HepG2 (cell line): Measurements from ENCODE around the gene PEX10. TPM values are rescaled to one million over a fixed set of nuclear protein-coding genes. Genes with fewer than 3 reads are reported as not detected.
A peak's percentile ranks its signal among the peaks of the same experiment; 100 is the strongest.

Experiments used
- ATAC-seq: fragments of 200-7000 bp; cut with Tn5 transposase; 3 replicates; pipeline ENCODE4 v1.9.1; 2020; ENCODE audit warnings: mild to moderate bottlenecking, moderate library complexity
- BruUV-seq: library from RNA; stranded (reverse); fragments of 400-500 nt; replicated peaks from 2 replicates; lab custom pipeline; 2021; lab: Mats Ljungman, UMichigan
- CTCF ChIA-PET: fragments of 300-600 bp; formaldehyde crosslinking; extraction: SDS; loops from one replicate; lab custom pipeline; 2021; ENCODE audit warnings: low total read pairs, inconsistent platforms, low intra/inter-chr PET ratio; lab: Yijun Ruan, JAX
- POLR2A ChIA-PET: fragments of 350-600 bp; sonication (Branson Sonifier 250); formaldehyde crosslinking; loops from one replicate; lab custom pipeline; 2020; ENCODE audit warnings: antibody characterized with exemption, inconsistent platforms; lab: Yijun Ruan, JAX
- DNase-seq: peaks from one replicate; pipeline ENCODE4 v3.0.0-alpha.2; 2015; ENCODE audit warnings: low spot score
- FAIRE-seq: peaks from 3 replicates; lab custom pipeline; 2011; peaks lifted over from hg19 to GRCh38; lab: Jason Lieb, UNC
- H2AFZ ChIP-seq: one replicate; pipeline ENCODE4 v1.6.1; 2011; ENCODE audit warnings: low read length, inconsistent platforms
- H3K27ac ChIP-seq: fragments of 300-600 bp; 3 replicates; pipeline ENCODE4 v1.8.0; 2011; ENCODE audit warnings: mixed run types, mild to moderate bottlenecking, mixed read lengths, low read length, inconsistent platforms; ENCODE audit not compliant: insufficient read depth; ENCODE audit errors: extremely low read length
- H3K27me3 ChIP-seq, 2 experiments: fragments of 200-600 bp in 1 of 2; 2 replicates in 1 of 2; 3 replicates in 1 of 2; pipeline versions ENCODE4 v1.6.0 to v1.8.0; 2011; ENCODE audit warnings: low read length in 2 of 2, mild to moderate bottlenecking in 2 of 2, moderate library complexity in 2 of 2, inconsistent platforms in 1 of 2; ENCODE audit not compliant: insufficient read depth in 2 of 2, control insufficient read depth in 1 of 2
- H3K36me3 ChIP-seq, 2 experiments: fragments of 200-600 bp in 1 of 2; replicated peaks in 1 of 2; 2 replicates in 1 of 2; 3 replicates in 1 of 2; pipeline versions ENCODE4 v1.5.1 to v1.8.0; 2011; ENCODE audit warnings: low read length in 2 of 2, inconsistent platforms in 1 of 2; ENCODE audit not compliant: insufficient read depth in 2 of 2, control insufficient read depth in 1 of 2
- H3K4me1 ChIP-seq: 2 replicates; pipeline ENCODE4 v1.5.1; 2012; ENCODE audit warnings: low read length, inconsistent platforms; ENCODE audit not compliant: insufficient read depth
- H3K4me2 ChIP-seq: 2 replicates; pipeline ENCODE4 v1.6.0; 2011; ENCODE audit warnings: low read depth, low read length, inconsistent platforms
- H3K4me3 ChIP-seq, 3 experiments: fragments of 200-600 bp in 1 of 3; sonication (generic), shearing (Covaris generic) in 1 of 3; replicated peaks in 1 of 3; 2 replicates each; pipeline ENCODE4 v1.5.1; 2011 to 2016; ENCODE audit warnings: low read length in 3 of 3, inconsistent platforms in 2 of 3, low read depth in 2 of 3, mild to moderate bottlenecking in 2 of 3, control low read depth in 1 of 3, mixed read lengths in 1 of 3; ENCODE audit not compliant: insufficient read depth in 1 of 3
- H3K79me2 ChIP-seq: one replicate; pipeline ENCODE4 v1.6.1; 2011; ENCODE audit warnings: low read length, inconsistent platforms; ENCODE audit not compliant: insufficient read depth
- H3K9ac ChIP-seq: 2 replicates; pipeline ENCODE4 v1.6.0; 2011; ENCODE audit warnings: mild to moderate bottlenecking, low read depth, low read length, inconsistent platforms; ENCODE audit not compliant: insufficient read depth
- H3K9me3 ChIP-seq: 2 replicates; pipeline ENCODE4 v1.5.1; 2012; ENCODE audit warnings: mild to moderate bottlenecking, low read length
- H4K20me1 ChIP-seq: 2 replicates; pipeline ENCODE4 v1.6.0; 2011; ENCODE audit warnings: inconsistent platforms, mild to moderate bottlenecking, low read length, moderate library complexity; ENCODE audit not compliant: insufficient read depth
- AGO2 ChIP-seq: fragments of 200-400 bp; formaldehyde crosslinking; optimal IDR thresholded peaks from 2 replicates; pipeline ENCODE3; 2017; ENCODE audit warnings: mild to moderate bottlenecking, low read depth, low read length, moderate library complexity
- HNF4A ChIP-seq: sonication (generic); formaldehyde crosslinking; IDR thresholded peaks from 2 replicates; pipeline ENCODE4 v1.4.0; 2020; ENCODE audit warnings: missing genetic modification reagents
- JDP2 ChIP-seq: sonication (generic); formaldehyde crosslinking; IDR thresholded peaks from 2 replicates; pipeline ENCODE4 v1.8.1; 2022; ENCODE audit warnings: missing genetic modification reagents, borderline replicate concordance
- KDM5B ChIP-seq: sonication (generic); formaldehyde crosslinking; IDR thresholded peaks from 2 replicates; pipeline ENCODE4 v1.4.0; 2020; ENCODE audit warnings: missing genetic modification reagents, mild to moderate bottlenecking, borderline replicate concordance
- MED1 ChIP-seq: sonication (generic); formaldehyde crosslinking; IDR thresholded peaks from 2 replicates; pipeline ENCODE4 v1.4.0; 2020; ENCODE audit warnings: missing genetic modification reagents
- PHB2 ChIP-seq: fragments of 450-650 bp; IDR thresholded peaks from 2 replicates; pipeline ENCODE4 v1.6.1; 2018; ENCODE audit not compliant: partially characterized antibody
- PPARG ChIP-seq: conservative IDR thresholded peaks from 2 replicates; pipeline ENCODE4 v1.6.1; 2016; ENCODE audit warnings: missing biosample characterization, missing genetic modification reagents
- RARG ChIP-seq: sonication (generic); formaldehyde crosslinking; IDR thresholded peaks from 2 replicates; pipeline ENCODE4 v1.4.0; 2020; ENCODE audit warnings: low read depth, mild to moderate bottlenecking, missing genetic modification reagents
- RFX3 ChIP-seq: IDR thresholded peaks from 2 replicates; pipeline ENCODE4 v1.6.1; 2016; ENCODE audit warnings: missing biosample characterization, missing genetic modification reagents
- SOX13 ChIP-seq, 3 experiments: fragments of 450-650 bp in 1 of 3; sonication (generic) in 1 of 3; formaldehyde crosslinking in 1 of 3; IDR thresholded peaks in 2 of 3; conservative IDR thresholded peaks in 1 of 3; 2 replicates each; pipeline versions ENCODE4 v1.5.0 to v1.6.1; 2016 to 2020; ENCODE audit warnings: antibody characterized with exemption in 1 of 3, mild to moderate bottlenecking in 1 of 3, missing compliant biosample characterization in 1 of 3, missing genetic modification reagents in 1 of 3, moderate library complexity in 1 of 3
- SOX6 ChIP-seq, 2 experiments: fragments of 450-650 bp in 1 of 2; sonication (generic) in 1 of 2; formaldehyde crosslinking in 1 of 2; IDR thresholded peaks; 2 replicates each; pipeline versions ENCODE4 v1.4.0 to v1.6.1; 2017 to 2020; ENCODE audit warnings: antibody characterized with exemption in 1 of 2, mild to moderate bottlenecking in 1 of 2, missing genetic modification reagents in 1 of 2
- XBP1 ChIP-seq: sonication (generic); formaldehyde crosslinking; IDR thresholded peaks from 2 replicates; pipeline ENCODE4 v1.5.0; 2020; ENCODE audit warnings: missing genetic modification reagents
- ZFX ChIP-seq: sonication (generic); formaldehyde crosslinking; IDR thresholded peaks from 2 replicates; pipeline ENCODE4 v1.4.0; 2020; ENCODE audit warnings: mild to moderate bottlenecking, low read depth, missing genetic modification reagents, moderate library complexity
- ZNF143 ChIP-seq: sonication (generic); formaldehyde crosslinking; IDR thresholded peaks from 2 replicates; pipeline ENCODE4 v1.4.0; 2020; ENCODE audit warnings: missing genetic modification reagents
- ZNF768 ChIP-seq: sonication (generic); formaldehyde crosslinking; IDR thresholded peaks from 2 replicates; pipeline ENCODE4 v1.4.0; 2020; ENCODE audit warnings: missing genetic modification reagents
- ZNF891 ChIP-seq: sonication (generic); formaldehyde crosslinking; IDR thresholded peaks from 2 replicates; pipeline ENCODE4 v1.5.0; 2020; ENCODE audit warnings: mild to moderate bottlenecking, missing genetic modification reagents
- WGBS: methylation state at CpG from one replicate; pipeline ENCODE4 v1.1.6; 2017; ENCODE audit warnings: low lambda C conversion rate; 5-methylcytosine and 5-hydroxymethylcytosine counted together
- in situ Hi-C: cut with HindIII; loops from 2 replicates; pipeline ENCODE4 v1.10.0; 2017; ENCODE audit warnings: low pct_unique_long_range_greater_than_20kb; ENCODE audit not compliant: extremely low pct_ligation_motif_present
- intact Hi-C: fragments of 100-400 bp; cut with micrococcal nuclease; formaldehyde crosslinking; loops from one replicate; pipeline ENCODE4 v1.10.0; 2022; ENCODE audit not compliant: unreplicated experiment
- polyA plus RNA-seq, 8 experiments: library from polyadenylated mRNA; depleted of rRNA in 3 of 8; stranded (reverse) in 7 of 8; unstranded in 1 of 8; fragments of >200 nt; fragmentation: Illumina TruSeq in 4 of 8; extraction: Trizol in 4 of 8; gene quantifications; 2 replicates each; pipeline versions ENCODE4 v1.2.1 to v1.2.3, GENCODE V29; 2011 to 2016; ENCODE audit warnings: low read depth in 4 of 8, missing spikeins in 1 of 8, mixed read lengths in 1 of 8; ENCODE audit not compliant: insufficient read depth in 1 of 8
- total RNA-seq, 5 experiments: library from RNA; depleted of rRNA; stranded (reverse); fragments of >200 nt; fragmentation: Illumina TruSeq; extraction: Trizol; gene quantifications; 2 replicates each; pipeline ENCODE4 v1.2.3, GENCODE V29; 2016; ENCODE audit warnings: low read depth in 1 of 5
- TF ChIP-seq, protein P1 (sequence below): sonication (generic); formaldehyde crosslinking; IDR thresholded peaks from 2 replicates; pipeline ENCODE4 v1.4.0; 2020; ENCODE audit warnings: missing genetic modification reagents
- TF ChIP-seq, protein P2 (sequence below): IDR thresholded peaks from 2 replicates; pipeline ENCODE4 v1.6.1; 2016; ENCODE audit warnings: missing biosample characterization, missing genetic modification reagents, low read depth

The PEX10 gene
- total and polyA plus RNA-seq, 2 of the 13 experiments (the other 11 are each of a cell fraction or from before 2014, with no cell fraction given), result 16.1 to 39.6 TPM

DNA sequence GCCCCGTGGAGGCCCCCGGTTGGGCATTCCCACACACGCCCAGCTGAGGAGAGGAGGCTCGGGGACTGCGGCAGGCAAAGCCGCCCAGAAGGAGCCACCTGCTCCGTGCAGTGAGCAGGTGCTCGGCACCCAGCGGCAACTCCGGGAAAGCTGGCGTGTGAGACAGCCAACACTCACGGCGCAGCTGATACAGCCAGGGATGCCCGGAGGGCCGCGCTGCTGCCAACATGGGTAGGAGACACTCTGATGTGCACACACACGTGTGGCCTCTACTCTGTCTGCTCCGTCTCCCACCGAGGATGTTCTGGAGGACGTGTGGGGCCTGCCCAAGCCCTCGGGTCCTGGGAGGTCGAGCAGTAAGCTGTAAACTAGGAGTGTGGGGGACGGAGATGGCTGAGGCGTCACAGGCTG is 33.9 kb downstream of the PEX10 start:
- Histone ChIP-seq H3K27me3 (no peaks in the 10 kb centered on the region), H3K27ac (no peak overlapping the region), H3K9me3 (no peaks in the 10 kb centered on the region)
- no peak for ATAC-seq
- TF ChIP-seq ZNF891 (CRISPR knock-in tag), result no peak
- no peak for TF ChIP-seq SOX6 (IDR thresholded peaks at IDR 0.05)
- no peak for TF ChIP-seq SOX6 (CRISPR knock-in tag; IDR thresholded peaks at IDR 0.05)
- TF ChIP-seq PPARG (CRISPR knock-in tag), result no peak
- no peak for TF ChIP-seq ZNF143 (CRISPR knock-in tag)
- no peak for TF ChIP-seq ZNF768
- TF ChIP-seq AGO2, result peak; percentile 15
- no peak for TF ChIP-seq KDM5B (CRISPR knock-in tag)
- 0 out of 2 replicates have a peak, but pooled peaks have one; percentile 37 for TF ChIP-seq ZFX
- TF ChIP-seq, all 625 proteins: peak for 2
- intact Hi-C loops (no loop called here), in situ Hi-C loops (no loop called here)
- DNase-seq, result no peak
- Histone ChIP-seq H3K4me1 (peaks cover 14% of the 10 kb centered on the region), H3K9ac (no peak overlapping the region), H3K4me3 (no peak overlapping the region), H2AFZ (no peak overlapping the region), H3K36me3 (no peaks in the 10 kb centered on the region), H3K79me2 (no peaks in the 10 kb centered on the region), H3K4me2 (no peak overlapping the region), H4K20me1 (no peaks in the 10 kb centered on the region)
- POLR2A ChIA-PET, result no interaction called here
- 57% methylated on average over 13 of the region's 24 CpGs for WGBS
- no peak for FAIRE-seq
- BruUV-seq, result no TSS peak
- CTCF ChIA-PET, result no interaction called here

DNA sequence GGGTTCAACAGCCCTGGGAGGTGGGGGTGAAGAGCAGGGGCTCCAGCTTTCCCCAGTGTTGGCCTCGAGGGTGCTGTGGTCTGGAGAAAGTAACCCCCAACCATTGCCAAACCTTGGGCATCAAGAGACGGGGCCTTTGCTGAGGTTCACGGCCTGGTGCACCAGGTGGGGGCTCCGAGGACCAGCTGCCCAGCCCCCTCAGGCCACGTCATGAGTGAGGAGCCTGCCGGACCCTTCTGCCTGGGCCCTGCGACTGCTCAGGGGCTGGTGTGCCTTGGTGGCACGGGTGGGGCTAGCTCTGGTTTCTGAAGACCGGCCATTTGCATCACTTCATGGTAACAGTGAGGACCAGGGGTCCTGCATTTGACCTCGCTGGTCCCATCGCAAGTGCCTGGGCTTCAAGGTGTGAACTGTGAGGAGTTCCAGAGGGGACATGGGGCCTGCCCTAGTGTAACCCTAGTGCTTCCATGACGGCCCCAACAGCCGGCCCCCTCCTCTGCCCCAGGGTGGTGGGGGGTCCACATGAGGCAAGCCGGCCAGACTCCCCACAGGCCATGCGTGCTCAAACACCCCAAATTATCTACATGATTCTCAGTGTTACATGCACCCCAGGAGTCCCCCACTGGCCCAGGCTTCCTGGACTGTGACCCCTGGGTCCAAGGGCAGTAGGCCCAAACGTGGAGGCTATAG is 34.5 kb downstream of the PEX10 start:
- Histone ChIP-seq H3K9me3 (no peaks in the 10 kb centered on the region), H3K27me3 (no peaks in the 10 kb centered on the region), H3K36me3 (no peaks in the 10 kb centered on the region), H3K4me3 (no peak overlapping the region), H4K20me1 (no peaks in the 10 kb centered on the region), H3K4me1 (peaks cover 9% of the 10 kb centered on the region; the same call in 1 of the 2 replicates), H3K4me2 (no peak overlapping the region), H2AFZ (no peak overlapping the region), H3K27ac (no peak overlapping the region), H3K9ac (no peak overlapping the region), H3K79me2 (no peaks in the 10 kb centered on the region)
- ATAC-seq, result no peak
- no TSS peak for BruUV-seq
- DNase-seq, result no peak
- WGBS, result 17% methylated on average over 1 of the region's 16 CpGs
- in situ Hi-C loops, result no loop called here
- FAIRE-seq, result no peak
- ChIA-PET POLR2A (no interaction called here), CTCF (no interaction called here)
- intact Hi-C loops, result no loop called here
- no peak for TF ChIP-seq XBP1
- no peak for TF ChIP-seq MED1 (CRISPR knock-in tag)
- no peak for TF ChIP-seq SOX13 (IDR thresholded peaks at IDR 0.05)
- TF ChIP-seq SOX13 (CRISPR knock-in tag; conservative IDR thresholded peaks at IDR 0.05 in 1 of 2, IDR thresholded peaks at IDR 0.05 in 1 of 2), result no peak
- TF ChIP-seq, protein P1, sequence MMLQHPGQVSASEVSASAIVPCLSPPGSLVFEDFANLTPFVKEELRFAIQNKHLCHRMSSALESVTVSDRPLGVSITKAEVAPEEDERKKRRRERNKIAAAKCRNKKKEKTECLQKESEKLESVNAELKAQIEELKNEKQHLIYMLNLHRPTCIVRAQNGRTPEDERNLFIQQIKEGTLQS (CRISPR knock-in tag), result no peak
- TF ChIP-seq, protein P2, sequence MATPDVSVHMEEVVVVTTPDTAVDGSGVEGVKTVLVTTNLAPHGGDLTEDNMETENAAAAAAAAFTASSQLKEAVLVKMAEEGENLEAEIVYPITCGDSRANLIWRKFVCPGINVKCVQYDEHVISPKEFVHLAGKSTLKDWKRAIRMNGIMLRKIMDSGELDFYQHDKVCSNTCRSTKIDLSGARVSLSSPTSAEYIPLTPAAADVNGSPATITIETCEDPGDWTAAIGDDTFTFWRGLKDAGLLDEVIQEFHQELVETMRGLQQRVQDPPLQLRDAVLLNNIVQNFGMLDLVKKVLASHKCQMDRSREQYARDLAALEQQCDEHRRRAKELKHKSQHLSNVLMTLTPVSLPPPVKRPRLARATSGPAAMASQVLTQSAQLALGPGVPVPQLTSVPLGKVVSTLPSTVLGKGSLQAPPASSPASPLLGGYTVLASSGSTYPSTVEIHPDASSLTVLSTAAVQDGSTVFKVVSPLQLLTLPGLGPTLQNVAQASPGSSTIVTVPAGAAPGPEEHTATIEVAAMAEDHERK (CRISPR knock-in tag), result no peak
- peak; percentile 42; the same call in 1 of the 2 replicates for TF ChIP-seq HNF4A (CRISPR knock-in tag)
- TF ChIP-seq RFX3 (CRISPR knock-in tag), result no peak
- no peak for TF ChIP-seq RARG (CRISPR knock-in tag)
- no peak for TF ChIP-seq PHB2
- no peak for TF ChIP-seq JDP2 (CRISPR knock-in tag)
